Mesodermal cell (in vitro differentiated cells): Measurements from ENCODE around the gene KCNMB2.

Source experiments
- H3K27ac ChIP-seq: 2 replicates; pipeline ENCODE4 v1.7.0; 2013; ENCODE audit warnings: mild to moderate bottlenecking, low read depth, low read length, moderate library complexity; ENCODE audit not compliant: severe bottlenecking
- H3K36me3 ChIP-seq: 2 replicates; pipeline ENCODE4 v1.7.1; 2013; ENCODE audit warnings: mild to moderate bottlenecking, low read length, moderate library complexity; ENCODE audit not compliant: control insufficient read depth, insufficient read depth
- H3K4me1 ChIP-seq: one replicate; pipeline ENCODE4 v1.7.1; 2013; ENCODE audit warnings: mild to moderate bottlenecking, low read length; ENCODE audit not compliant: insufficient read depth, control insufficient read depth, poor library complexity, severe bottlenecking
- H3K4me3 ChIP-seq: 2 replicates; pipeline ENCODE4 v1.7.0; 2013; ENCODE audit warnings: low read length, control low read depth, mild to moderate bottlenecking; ENCODE audit not compliant: insufficient read depth, poor library complexity, severe bottlenecking; ENCODE audit errors: extremely low read depth
- H3K9me3 ChIP-seq: 2 replicates; pipeline ENCODE4 v1.7.1; 2013; ENCODE audit warnings: mild to moderate bottlenecking, low read length, moderate library complexity; ENCODE audit not compliant: control insufficient read depth
- WGBS, 2 experiments: methylation state at CpG; one replicate each; pipeline ENCODE4 v1.1.5; 2013; ENCODE audit warnings: missing lambda C conversion rate in 2 of 2; ENCODE audit not compliant: insufficient coverage in 2 of 2; 5-methylcytosine and 5-hydroxymethylcytosine counted together

KCNMB2 gene

GRCh38 chr3:178618896-178619295 lies 82.7 kb downstream of the KCNMB2 start:
- Histone ChIP-seq H3K9me3 (no peaks in the 10 kb centered on the region), H3K36me3 (no peaks in the 10 kb centered on the region), H3K4me1 (no peaks in the 10 kb centered on the region), H3K27ac (no peak overlapping the region), H3K4me3 (no peak overlapping the region)
- 75 to 100% methylated on average over 1 of the region's 2 CpGs for WGBS, 2 experiments

DNA sequence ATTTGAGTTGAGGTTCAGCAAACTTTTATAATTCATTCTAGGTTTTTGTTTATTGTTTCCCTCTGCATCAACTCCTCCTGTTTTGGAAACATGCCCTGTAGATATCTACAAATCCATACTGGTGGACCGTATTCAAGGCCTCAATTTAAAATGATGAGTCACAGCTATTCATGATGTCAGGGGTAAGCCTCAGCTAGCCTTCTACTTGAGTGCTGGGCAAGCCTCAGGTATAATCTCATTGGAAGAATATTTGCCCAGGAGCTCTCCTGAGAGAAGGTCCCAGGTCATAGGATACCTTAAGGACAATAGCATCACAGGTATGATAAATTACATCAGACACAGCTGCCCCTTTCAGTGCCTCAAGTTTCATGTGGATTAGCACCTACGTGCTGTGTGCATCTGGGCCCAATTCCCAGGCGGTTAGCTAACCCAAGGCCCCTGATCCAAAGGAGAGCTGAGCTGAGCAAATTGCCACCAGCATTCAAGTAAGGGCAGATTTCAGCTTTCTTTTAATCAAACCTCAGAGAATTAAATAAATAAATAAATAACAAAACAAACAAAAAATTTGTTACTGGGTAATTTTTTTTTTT lies 87.5 kb downstream of the KCNMB2 start:
- Histone ChIP-seq H3K4me1 (no peaks in the 10 kb centered on the region), H3K36me3 (no peaks in the 10 kb centered on the region), H3K9me3 (no peaks in the 10 kb centered on the region), H3K27ac (no peak overlapping the region), H3K4me3 (no peak overlapping the region)
- WGBS, 2 experiments, result 69 to 70% methylated on average over 2 of the region's 3 CpGs

DNA sequence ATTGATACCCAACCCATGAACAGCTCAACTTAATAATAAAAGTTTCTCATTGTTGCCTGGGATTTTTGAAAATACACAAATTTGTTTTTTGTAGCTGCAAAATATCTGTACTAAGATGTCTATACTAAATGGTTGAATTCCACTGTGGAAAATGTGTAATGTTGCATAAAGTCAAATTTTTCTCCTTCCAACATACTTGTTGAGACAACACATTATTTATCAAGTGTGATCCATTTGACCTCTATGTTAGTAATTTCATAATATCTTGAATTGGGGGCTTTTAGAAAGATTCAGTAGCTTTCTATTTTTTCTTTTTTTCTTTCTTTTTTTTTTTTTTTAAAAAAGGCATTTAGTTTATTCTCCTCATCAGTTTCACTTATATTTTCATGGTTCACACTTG lies 88.0 kb downstream of the KCNMB2 start:
- H3K27ac ChIP-seq, result no peak overlapping the region
- no peaks in the 10 kb centered on the region for H3K4me1 ChIP-seq
- H3K4me3 ChIP-seq, result no peak overlapping the region
- no peaks in the 10 kb centered on the region for H3K9me3 ChIP-seq
- no peaks in the 10 kb centered on the region for H3K36me3 ChIP-seq

DNA sequence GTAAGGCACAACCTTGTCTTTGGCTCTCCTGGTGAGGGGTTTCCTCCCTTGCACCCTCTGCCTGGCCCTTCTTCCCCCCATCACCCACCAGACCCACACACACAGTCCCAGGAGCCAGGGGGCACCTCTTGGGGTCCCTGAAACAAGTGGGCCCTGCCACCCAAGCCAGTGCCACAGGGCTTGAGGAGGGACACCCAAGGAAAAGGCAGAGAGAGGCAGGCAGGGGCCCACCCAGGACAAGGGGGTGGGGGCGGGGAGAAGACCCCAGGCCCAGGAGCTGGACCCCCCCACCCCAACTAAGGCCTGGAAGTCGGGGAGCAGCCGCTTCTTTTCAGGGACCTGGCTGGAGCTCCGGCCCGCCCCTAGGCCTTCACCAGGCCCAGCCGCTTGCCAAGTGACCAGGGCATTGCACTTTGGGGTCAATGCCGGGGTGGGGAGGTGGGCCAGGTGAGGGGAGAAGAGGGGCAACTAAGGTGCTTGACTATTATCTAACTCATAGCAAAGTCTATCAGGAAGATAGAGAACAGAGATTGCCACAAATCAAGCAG lies 88.9 kb downstream of the KCNMB2 start:
- Histone ChIP-seq H3K4me3 (no peak overlapping the region), H3K36me3 (no peaks in the 10 kb centered on the region), H3K4me1 (no peaks in the 10 kb centered on the region), H3K9me3 (no peaks in the 10 kb centered on the region), H3K27ac (no peak overlapping the region)
- WGBS, 2 experiments, result no CpG with 5 or more reads among the region's 7 CpGs

GRCh38 chr3:178628037-178628436 lies 91.8 kb downstream of the KCNMB2 start:
- Histone ChIP-seq H3K36me3 (no peaks in the 10 kb centered on the region), H3K4me3 (no peak overlapping the region), H3K9me3 (peaks cover under 1% of the 10 kb centered on the region), H3K4me1 (no peaks in the 10 kb centered on the region), H3K27ac (no peak overlapping the region)

GRCh38 chr3:178629430-178630178 lies 93.4 kb downstream of the KCNMB2 start:
- Histone ChIP-seq H3K9me3 (peaks cover 6% of the 10 kb centered on the region), H3K36me3 (no peaks in the 10 kb centered on the region), H3K27ac (no peak overlapping the region), H3K4me3 (no peak overlapping the region), H3K4me1 (no peaks in the 10 kb centered on the region)
- 83 to 92% methylated on average over 1 to 2 of the region's 2 CpGs for WGBS, 2 experiments

- 60 to 100% methylated on average over 1 of the region's 1 CpG for WGBS, 2 experiments
- no peak overlapping the region for H3K4me3 ChIP-seq
These were observed 95.7 kb downstream of the KCNMB2 start for GRCh38 chr3:178631950-178632349.

DNA sequence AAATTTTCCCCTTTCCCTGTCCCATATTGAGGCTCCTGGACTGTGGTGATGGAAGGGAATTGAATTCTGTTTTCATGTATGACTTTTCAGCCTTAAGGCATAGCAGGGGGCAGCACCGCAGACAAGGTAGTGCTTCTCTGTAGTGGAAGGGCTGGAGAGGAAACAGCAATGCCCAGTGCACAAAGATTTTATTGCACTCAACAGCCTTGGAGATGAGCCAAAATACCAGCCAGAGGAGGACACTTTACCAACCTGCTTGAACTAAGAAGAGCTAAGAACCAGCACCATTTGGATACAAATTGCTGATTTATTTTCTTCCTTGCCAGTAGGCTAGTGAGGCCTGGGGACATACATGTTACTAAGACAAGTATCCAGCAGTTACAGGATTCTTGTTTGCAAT lies 98.7 kb downstream of the KCNMB2 start:
- no peak overlapping the region for H3K27ac ChIP-seq
- 56 to 67% methylated on average over 1 of the region's 1 CpG for WGBS, 2 experiments
- H3K36me3 ChIP-seq, result no peaks in the 10 kb centered on the region

More at GRCh38 chr3:178631950-178632349, 95.7 kb downstream of the KCNMB2 start:
- H3K27ac ChIP-seq, result no peak overlapping the region
- peaks cover 6% of the 10 kb centered on the region for H3K9me3 ChIP-seq
- no peaks in the 10 kb centered on the region for H3K36me3 ChIP-seq
- no peaks in the 10 kb centered on the region for H3K4me1 ChIP-seq

GRCh38 chr3:178637802-178638201 lies 101.6 kb downstream of the KCNMB2 start:
- 80 to 85% methylated on average over 3 of the region's 3 CpGs for WGBS, 2 experiments
- H3K4me3 ChIP-seq, result no peak overlapping the region
- no peaks in the 10 kb centered on the region for H3K36me3 ChIP-seq
- peaks cover 6% of the 10 kb centered on the region for H3K9me3 ChIP-seq
- no peaks in the 10 kb centered on the region for H3K4me1 ChIP-seq
- no peak overlapping the region for H3K27ac ChIP-seq

More for the DNA sequence above, 98.7 kb downstream of the KCNMB2 start:
- Histone ChIP-seq H3K4me3 (no peak overlapping the region), H3K4me1 (no peaks in the 10 kb centered on the region), H3K9me3 (peaks cover 6% of the 10 kb centered on the region)

- WGBS, 2 experiments, result 57 to 93% methylated on average over 2 of the region's 3 CpGs
- Histone ChIP-seq H3K4me1 (no peaks in the 10 kb centered on the region), H3K4me3 (no peak overlapping the region), H3K9me3 (no peaks in the 10 kb centered on the region), H3K36me3 (no peaks in the 10 kb centered on the region), H3K27ac (no peak overlapping the region)
These were observed 109.3 kb downstream of the KCNMB2 start for GRCh38 chr3:178645503-178645902.

GRCh38 chr3:178646186-178646862 lies 110.1 kb downstream of the KCNMB2 start:
- WGBS, 2 experiments, result 67 to 94% methylated on average over 1 to 2 of the region's 4 CpGs
- Histone ChIP-seq H3K27ac (no peak overlapping the region), H3K9me3 (no peaks in the 10 kb centered on the region), H3K4me1 (no peaks in the 10 kb centered on the region), H3K4me3 (no peak overlapping the region), H3K36me3 (no peaks in the 10 kb centered on the region)
